ENCODE results near the gene RASGRP2.

RASGRP2 gene

GRCh38 chr11:64688534-64688982, 55.4 kb downstream of the RASGRP2 start:
- H3K36me3 ChIP-seq (replicated peaks; ENCODE audit: low read depth, low read length): no peaks in the 10 kb centered on the region
- H3K4me2 ChIP-seq (ENCODE audit: low read length): peak overlapping the region; percentile 80
- peak; percentile 90 for TF ChIP-seq CTCF (IDR thresholded peaks at IDR 0.05; ENCODE audit: low read depth, low read length)
- TF ChIP-seq EZH2phosphoT487 (IDR thresholded peaks at IDR 0.05; ENCODE audit: low read depth): no peak
- H2AFZ ChIP-seq (ENCODE audit: low read depth, low read length): peak overlapping the region; percentile 75
- no peaks in the 10 kb centered on the region for H3K9me3 ChIP-seq (ENCODE audit: insufficient read depth, low read length)
- H3K27me3 ChIP-seq (ENCODE audit: low read depth, low read length): peaks cover 4% of the 10 kb centered on the region; the same call in 1 of the 2 replicates
- H4K20me1 ChIP-seq (ENCODE audit: insufficient read depth, low read length): no peaks in the 10 kb centered on the region
- peaks cover 19% of the 10 kb centered on the region for H3K4me1 ChIP-seq (ENCODE audit: low read length)
- H3K4me3 ChIP-seq (ENCODE audit: low read length): peak overlapping the region; percentile 77
- peak overlapping the region; percentile 32 for H3K9ac ChIP-seq (ENCODE audit: low read length)
- H3K79me2 ChIP-seq (ENCODE audit: low read length): no peaks in the 10 kb centered on the region
- H3K27ac ChIP-seq (ENCODE audit: low read length): peak overlapping the region; percentile 11; the same call in 1 of the 2 replicates

GRCh38 chr11:64687643-64688533, 56.1 kb downstream of the RASGRP2 start:
- no peaks in the 10 kb centered on the region for H3K9me3 ChIP-seq (ENCODE audit: insufficient read depth, low read length)
- peak overlapping the region; percentile 77 for H3K4me3 ChIP-seq (ENCODE audit: low read length)
- no peaks in the 10 kb centered on the region for H3K79me2 ChIP-seq (ENCODE audit: low read length)
- H3K4me2 ChIP-seq (ENCODE audit: low read length): peak overlapping the region; percentile 80
- no peaks in the 10 kb centered on the region for H3K27me3 ChIP-seq (ENCODE audit: low read depth, low read length)
- no peaks in the 10 kb centered on the region for H3K36me3 ChIP-seq (replicated peaks; ENCODE audit: low read depth, low read length)
- peaks cover 17% of the 10 kb centered on the region for H3K4me1 ChIP-seq (ENCODE audit: low read length)
- TF ChIP-seq EZH2phosphoT487 (IDR thresholded peaks at IDR 0.05; ENCODE audit: low read depth) (no peak), CTCF (IDR thresholded peaks at IDR 0.05; ENCODE audit: low read depth, low read length) (no peak)
- H3K27ac ChIP-seq (ENCODE audit: low read length): no peak overlapping the region
- no peaks in the 10 kb centered on the region for H4K20me1 ChIP-seq (ENCODE audit: insufficient read depth, low read length)
- peak overlapping the region; percentile 73 for H2AFZ ChIP-seq (ENCODE audit: low read depth, low read length)
- H3K9ac ChIP-seq (ENCODE audit: low read length): peak overlapping the region; percentile 32

- H3K27me3 ChIP-seq (ENCODE audit: low read depth, low read length): no peaks in the 10 kb centered on the region
- H3K4me2 ChIP-seq (ENCODE audit: low read length): no peak overlapping the region
- H3K4me1 ChIP-seq (ENCODE audit: low read length): peaks cover 13% of the 10 kb centered on the region
- H3K79me2 ChIP-seq (ENCODE audit: low read length): no peaks in the 10 kb centered on the region
- TF ChIP-seq CTCF (IDR thresholded peaks at IDR 0.05; ENCODE audit: low read depth, low read length) (no peak), EZH2phosphoT487 (IDR thresholded peaks at IDR 0.05; ENCODE audit: low read depth) (no peak)
- H3K4me3 ChIP-seq (ENCODE audit: low read length): no peak overlapping the region
- H3K36me3 ChIP-seq (replicated peaks; ENCODE audit: low read depth, low read length): no peaks in the 10 kb centered on the region
- H3K9ac ChIP-seq (ENCODE audit: low read length): no peak overlapping the region
- H2AFZ ChIP-seq (ENCODE audit: low read depth, low read length): no peak overlapping the region
- no peaks in the 10 kb centered on the region for H3K9me3 ChIP-seq (ENCODE audit: insufficient read depth, low read length)
- no peaks in the 10 kb centered on the region for H4K20me1 ChIP-seq (ENCODE audit: insufficient read depth, low read length)
- H3K27ac ChIP-seq (ENCODE audit: low read length): no peak overlapping the region
These were observed 56.7 kb downstream of the RASGRP2 start for GRCh38 chr11:64687204-64687603.

GRCh38 chr11:64686466-64687170, 57.3 kb downstream of the RASGRP2 start:
- H3K4me3 ChIP-seq (ENCODE audit: low read length): no peak overlapping the region
- H3K36me3 ChIP-seq (replicated peaks; ENCODE audit: low read depth, low read length): no peaks in the 10 kb centered on the region
- no peak overlapping the region for H3K9ac ChIP-seq (ENCODE audit: low read length)
- no peak for TF ChIP-seq CTCF (IDR thresholded peaks at IDR 0.05; ENCODE audit: low read depth, low read length)
- H2AFZ ChIP-seq (ENCODE audit: low read depth, low read length): no peak overlapping the region
- H3K27me3 ChIP-seq (ENCODE audit: low read depth, low read length): no peaks in the 10 kb centered on the region
- H3K9me3 ChIP-seq (ENCODE audit: insufficient read depth, low read length): no peaks in the 10 kb centered on the region
- H3K79me2 ChIP-seq (ENCODE audit: low read length): no peaks in the 10 kb centered on the region
- H3K27ac ChIP-seq (ENCODE audit: low read length): no peak overlapping the region
- H3K4me1 ChIP-seq (ENCODE audit: low read length): peaks cover 13% of the 10 kb centered on the region
- no peaks in the 10 kb centered on the region for H4K20me1 ChIP-seq (ENCODE audit: insufficient read depth, low read length)
- no peak overlapping the region for H3K4me2 ChIP-seq (ENCODE audit: low read length)
